HG02763 (cell line): ENCODE results near the gene SCRT2.

ENCODE experiments used
- ATAC-seq: cut with Tn5 transposase; IDR thresholded peaks from one replicate; pipeline ENCODE4 v1.9.1; 2021; ENCODE audit warnings: mild to moderate bottlenecking, moderate library complexity; ENCODE audit not compliant: unreplicated experiment

The SCRT2 gene

GRCh38 chr20:635028-635892 lies 40.3 kb downstream of the SCRT2 start:
- ATAC-seq, result no peak

GRCh38 chr20:634148-634925 lies 41.3 kb downstream of the SCRT2 start:
- no peak for ATAC-seq

- ATAC-seq, result no peak
These were observed 44.5 kb downstream of the SCRT2 start for GRCh38 chr20:631101-631500.

- ATAC-seq, result no peak
These were observed 49.0 kb downstream of the SCRT2 start for GRCh38 chr20:626579-626978.

- no peak for ATAC-seq
These were observed 50.2 kb downstream of the SCRT2 start for GRCh38 chr20:625360-625932.

GRCh38 chr20:623704-624103 lies 51.9 kb downstream of the SCRT2 start:
- ATAC-seq, result no peak

GRCh38 chr20:623021-623420 lies 52.6 kb downstream of the SCRT2 start:
- no peak for ATAC-seq

- ATAC-seq, result no peak
These were observed 53.4 kb downstream of the SCRT2 start for GRCh38 chr20:622161-622560.

GRCh38 chr20:621125-621756 lies 54.4 kb downstream of the SCRT2 start:
- ATAC-seq, result no peak

GRCh38 chr20:620246-620645 lies 55.4 kb downstream of the SCRT2 start:
- no peak for ATAC-seq

GRCh38 chr20:618980-619379 lies 56.6 kb downstream of the SCRT2 start:
- ATAC-seq, result no peak

- no peak for ATAC-seq
These were observed 57.5 kb downstream of the SCRT2 start for GRCh38 chr20:617934-618690.

- no peak for ATAC-seq
These were observed 60.1 kb downstream of the SCRT2 start for GRCh38 chr20:615514-615913.

GRCh38 chr20:611843-612185 lies 63.8 kb downstream of the SCRT2 start:
- ATAC-seq, result no peak
